Progenitor cell of endocrine pancreas (in vitro differentiated cells): ENCODE results near the gene XPO5. TPM values are rescaled to one million over a fixed set of nuclear protein-coding genes. Genes with fewer than 3 reads are reported as not detected.

ENCODE experiments used
- DNase-seq: peaks from one replicate; pipeline ENCODE4 v3.0.0; 2021; ENCODE audit warnings: low spot score; ENCODE audit not compliant: unreplicated experiment
- H3K27ac Mint-ChIP-seq: 2 replicates; pipeline ENCODE4 v1.8.0; 2021; ENCODE audit warnings: mild to moderate bottlenecking, moderate library complexity, mixed read lengths
- H3K27me3 Mint-ChIP-seq: 2 replicates; pipeline ENCODE4 v1.8.0; 2021; ENCODE audit warnings: mixed read lengths
- H3K36me3 Mint-ChIP-seq: 2 replicates; pipeline ENCODE4 v1.8.0; 2022; ENCODE audit warnings: mixed read lengths; ENCODE audit not compliant: insufficient read depth
- H3K4me1 Mint-ChIP-seq: 2 replicates; pipeline ENCODE4 v1.8.0; 2021; ENCODE audit warnings: low read depth, mixed read lengths
- H3K4me3 Mint-ChIP-seq: 2 replicates; pipeline ENCODE4 v1.8.0; 2021; ENCODE audit warnings: low read depth, mild to moderate bottlenecking, moderate library complexity, mixed read lengths
- H3K9me3 Mint-ChIP-seq: 2 replicates; pipeline ENCODE4 v1.8.0; 2021; ENCODE audit warnings: low read depth, mixed read lengths
- total RNA-seq: library from RNA; stranded (reverse); gene quantifications from 2 replicates; pipeline ENCODE4 v1.2.1, GENCODE V29; 2021
- TF ChIP-seq, protein P1 (sequence below): fragments of 200-600 bp; sonication (generic); IDR thresholded peaks from one replicate; pipeline ENCODE4 v1.5.0; 2021; ENCODE audit warnings: antibody characterized with exemption, mild to moderate bottlenecking; ENCODE audit not compliant: unreplicated experiment

XPO5 gene
- total RNA-seq, 1 donor from 2014 or later = 64.0 TPM

DNA sequence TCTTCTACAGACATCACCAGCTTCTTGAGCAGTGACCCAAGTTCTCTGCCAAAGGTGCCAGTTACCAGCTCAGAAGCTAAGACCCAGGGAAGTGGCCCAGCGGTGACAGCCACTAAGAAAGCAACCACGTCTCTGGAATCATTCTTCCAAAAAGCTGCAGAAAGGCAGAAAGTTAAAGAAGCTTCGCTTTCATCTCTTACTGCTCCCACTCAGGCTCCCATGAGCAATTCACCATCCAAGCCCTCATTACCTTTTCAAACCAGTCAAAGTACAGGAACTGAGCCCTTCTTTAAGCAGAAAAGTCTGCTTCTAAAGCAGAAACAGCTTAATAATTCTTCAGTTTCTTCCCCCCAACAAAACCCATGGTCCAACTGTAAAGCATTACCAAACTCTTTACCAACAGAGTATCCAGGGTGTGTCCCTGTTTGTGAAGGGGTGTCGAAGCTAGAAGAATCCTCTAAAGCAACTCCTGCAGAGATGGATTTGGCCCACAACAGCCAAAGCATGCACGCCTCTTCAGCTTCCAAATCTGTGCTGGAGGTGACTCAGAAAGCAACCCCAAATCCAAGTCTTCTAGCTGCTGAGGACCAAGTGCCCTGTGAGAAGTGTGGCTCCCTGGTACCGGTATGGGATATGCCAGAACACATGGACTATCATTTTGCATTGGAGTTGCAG lies 38.0 kb upstream of the XPO5 start:
- DNase-seq = no peak
- Mint-ChIP-seq H3K36me3 (peaks cover 6% of the 10 kb centered on the region), H3K27ac (no peak overlapping the region), H3K27me3 (no peaks in the 10 kb centered on the region), H3K4me1 (no peaks in the 10 kb centered on the region), H3K4me3 (no peak overlapping the region), H3K9me3 (no peaks in the 10 kb centered on the region)
- TF ChIP-seq, protein P1, sequence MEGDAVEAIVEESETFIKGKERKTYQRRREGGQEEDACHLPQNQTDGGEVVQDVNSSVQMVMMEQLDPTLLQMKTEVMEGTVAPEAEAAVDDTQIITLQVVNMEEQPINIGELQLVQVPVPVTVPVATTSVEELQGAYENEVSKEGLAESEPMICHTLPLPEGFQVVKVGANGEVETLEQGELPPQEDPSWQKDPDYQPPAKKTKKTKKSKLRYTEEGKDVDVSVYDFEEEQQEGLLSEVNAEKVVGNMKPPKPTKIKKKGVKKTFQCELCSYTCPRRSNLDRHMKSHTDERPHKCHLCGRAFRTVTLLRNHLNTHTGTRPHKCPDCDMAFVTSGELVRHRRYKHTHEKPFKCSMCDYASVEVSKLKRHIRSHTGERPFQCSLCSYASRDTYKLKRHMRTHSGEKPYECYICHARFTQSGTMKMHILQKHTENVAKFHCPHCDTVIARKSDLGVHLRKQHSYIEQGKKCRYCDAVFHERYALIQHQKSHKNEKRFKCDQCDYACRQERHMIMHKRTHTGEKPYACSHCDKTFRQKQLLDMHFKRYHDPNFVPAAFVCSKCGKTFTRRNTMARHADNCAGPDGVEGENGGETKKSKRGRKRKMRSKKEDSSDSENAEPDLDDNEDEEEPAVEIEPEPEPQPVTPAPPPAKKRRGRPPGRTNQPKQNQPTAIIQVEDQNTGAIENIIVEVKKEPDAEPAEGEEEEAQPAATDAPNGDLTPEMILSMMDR = no peak

DNA sequence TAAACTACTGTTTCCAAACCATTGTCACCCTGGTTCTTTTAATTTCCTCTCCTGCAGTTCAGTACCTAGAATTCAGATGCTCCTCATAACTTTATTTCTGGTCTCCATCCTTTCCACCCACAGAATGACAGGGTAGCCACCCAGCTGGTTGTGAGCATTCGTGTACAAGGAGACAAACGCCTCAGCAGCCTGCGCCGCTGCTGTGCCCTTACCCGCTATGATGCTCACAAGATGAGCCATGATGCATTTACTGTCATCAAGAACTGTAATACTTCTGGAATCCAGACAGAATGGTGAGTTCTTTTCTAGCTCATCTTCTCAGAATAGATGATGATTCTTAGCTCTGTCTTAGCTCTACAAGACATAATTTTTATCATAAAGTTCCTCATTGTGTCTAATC lies 34.6 kb upstream of the XPO5 start:
- TF ChIP-seq, protein P1 = no peak

GRCh38 chr6:43609402-43609801 lies 33.6 kb upstream of the XPO5 start:
- H3K4me3 Mint-ChIP-seq = no peak overlapping the region
- H3K36me3 Mint-ChIP-seq = peaks cover 10% of the 10 kb centered on the region
- H3K4me1 Mint-ChIP-seq = no peaks in the 10 kb centered on the region
- no peak overlapping the region for H3K27ac Mint-ChIP-seq
- TF ChIP-seq, protein P1 = no peak
- H3K9me3 Mint-ChIP-seq = no peaks in the 10 kb centered on the region
- no peak for DNase-seq
- H3K27me3 Mint-ChIP-seq = no peaks in the 10 kb centered on the region

More for the DNA sequence above, 34.6 kb upstream of the XPO5 start:
- Mint-ChIP-seq H3K27me3 (no peaks in the 10 kb centered on the region), H3K36me3 (peaks cover 8% of the 10 kb centered on the region), H3K4me3 (no peak overlapping the region), H3K9me3 (no peaks in the 10 kb centered on the region), H3K27ac (peak overlapping the region; percentile 29), H3K4me1 (no peaks in the 10 kb centered on the region)
- DNase-seq = no peak

GRCh38 chr6:43608807-43609206 lies 33.0 kb upstream of the XPO5 start:
- Mint-ChIP-seq H3K9me3 (no peaks in the 10 kb centered on the region), H3K36me3 (peaks cover 9% of the 10 kb centered on the region), H3K4me3 (no peak overlapping the region), H3K27me3 (no peaks in the 10 kb centered on the region), H3K27ac (no peak overlapping the region), H3K4me1 (no peaks in the 10 kb centered on the region)
- TF ChIP-seq, protein P1 = no peak
- no peak for DNase-seq

GRCh38 chr6:43608310-43608763 lies 32.5 kb upstream of the XPO5 start:
- Mint-ChIP-seq H3K9me3 (no peaks in the 10 kb centered on the region), H3K27ac (no peak overlapping the region), H3K36me3 (peaks cover 7% of the 10 kb centered on the region), H3K4me1 (no peaks in the 10 kb centered on the region), H3K27me3 (no peaks in the 10 kb centered on the region), H3K4me3 (no peak overlapping the region)
- TF ChIP-seq, protein P1 = peak; percentile 82
- peak; percentile 55 for DNase-seq
